ENCODE measurements around the gene SMARCC2.

The SMARCC2 gene

DNA sequence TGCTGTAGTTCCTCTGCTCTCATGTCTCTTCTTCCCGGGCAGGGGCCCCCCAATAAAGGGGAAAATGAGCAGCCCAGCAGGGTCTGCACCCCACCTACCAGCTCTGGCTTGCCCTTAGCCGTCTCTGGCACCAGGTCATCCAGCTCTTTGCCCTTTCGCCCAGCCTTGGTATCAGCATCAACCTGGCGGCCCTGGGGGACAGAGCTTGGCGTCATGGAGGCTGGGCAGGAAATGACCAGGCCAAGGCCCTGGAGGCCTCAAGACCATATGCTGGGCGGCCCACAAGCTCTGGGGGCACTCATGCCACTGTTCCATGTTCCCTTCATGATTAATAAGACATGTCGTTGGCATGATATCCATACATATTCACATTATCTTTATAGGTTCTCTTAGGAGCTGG is 16.4 kb downstream of the SMARCC2 start:
- Histone ChIP-seq H3K36me3 (replicated peaks; ENCODE audit: low read depth, low read length) (peaks cover 47% of the 10 kb centered on the region), H3K79me2 (ENCODE audit: low read length) (no peaks in the 10 kb centered on the region), H2AFZ (ENCODE audit: low read depth, low read length) (no peak overlapping the region), H3K27ac (ENCODE audit: low read length) (no peak overlapping the region), H4K20me1 (ENCODE audit: insufficient read depth, low read length) (no peaks in the 10 kb centered on the region), H3K4me3 (ENCODE audit: low read length) (no peak overlapping the region), H3K4me1 (ENCODE audit: low read length) (no peaks in the 10 kb centered on the region), H3K9ac (ENCODE audit: low read length) (no peak overlapping the region), H3K27me3 (ENCODE audit: low read depth, low read length) (no peaks in the 10 kb centered on the region), H3K9me3 (ENCODE audit: insufficient read depth, low read length) (no peaks in the 10 kb centered on the region), H3K4me2 (ENCODE audit: low read length) (no peak overlapping the region)
- TF ChIP-seq, protein P1, sequence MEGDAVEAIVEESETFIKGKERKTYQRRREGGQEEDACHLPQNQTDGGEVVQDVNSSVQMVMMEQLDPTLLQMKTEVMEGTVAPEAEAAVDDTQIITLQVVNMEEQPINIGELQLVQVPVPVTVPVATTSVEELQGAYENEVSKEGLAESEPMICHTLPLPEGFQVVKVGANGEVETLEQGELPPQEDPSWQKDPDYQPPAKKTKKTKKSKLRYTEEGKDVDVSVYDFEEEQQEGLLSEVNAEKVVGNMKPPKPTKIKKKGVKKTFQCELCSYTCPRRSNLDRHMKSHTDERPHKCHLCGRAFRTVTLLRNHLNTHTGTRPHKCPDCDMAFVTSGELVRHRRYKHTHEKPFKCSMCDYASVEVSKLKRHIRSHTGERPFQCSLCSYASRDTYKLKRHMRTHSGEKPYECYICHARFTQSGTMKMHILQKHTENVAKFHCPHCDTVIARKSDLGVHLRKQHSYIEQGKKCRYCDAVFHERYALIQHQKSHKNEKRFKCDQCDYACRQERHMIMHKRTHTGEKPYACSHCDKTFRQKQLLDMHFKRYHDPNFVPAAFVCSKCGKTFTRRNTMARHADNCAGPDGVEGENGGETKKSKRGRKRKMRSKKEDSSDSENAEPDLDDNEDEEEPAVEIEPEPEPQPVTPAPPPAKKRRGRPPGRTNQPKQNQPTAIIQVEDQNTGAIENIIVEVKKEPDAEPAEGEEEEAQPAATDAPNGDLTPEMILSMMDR (IDR thresholded peaks at IDR 0.05; ENCODE audit: low read depth, low read length): no peak
- TF ChIP-seq EZH2phosphoT487 (IDR thresholded peaks at IDR 0.05; ENCODE audit: low read depth): no peak

DNA sequence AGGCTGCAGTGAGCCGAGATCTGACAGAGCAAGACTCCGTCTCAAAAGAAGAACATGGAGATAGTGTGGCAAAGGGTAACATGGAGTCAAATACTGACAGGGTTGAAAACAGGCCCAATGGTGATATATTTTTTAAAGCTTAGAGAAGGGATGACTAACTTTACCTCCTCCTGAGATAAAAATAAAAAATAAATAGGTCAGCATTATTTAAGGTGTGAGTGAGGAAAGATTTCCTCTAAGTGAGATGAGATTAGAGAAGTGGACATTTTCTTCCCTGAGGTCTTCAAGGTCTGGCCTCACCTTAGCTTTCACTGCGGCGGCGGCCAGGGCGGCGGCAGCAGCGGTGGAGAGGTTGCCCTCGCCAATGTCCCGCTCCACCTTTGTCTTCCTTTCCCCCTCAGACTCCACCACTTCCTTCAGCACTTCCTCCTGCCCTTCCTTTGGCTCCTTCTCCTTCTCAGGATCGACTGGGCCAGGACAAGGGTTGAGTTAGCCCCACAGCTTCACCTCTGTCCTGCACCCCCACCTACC is 20.0 kb downstream of the SMARCC2 start:
- no peaks in the 10 kb centered on the region for H3K27me3 ChIP-seq (ENCODE audit: low read depth, low read length)
- H3K79me2 ChIP-seq (ENCODE audit: low read length): no peaks in the 10 kb centered on the region
- no peak for TF ChIP-seq EZH2phosphoT487 (IDR thresholded peaks at IDR 0.05; ENCODE audit: low read depth)
- TF ChIP-seq, protein P1 (IDR thresholded peaks at IDR 0.05; ENCODE audit: low read depth, low read length): no peak
- H3K27ac ChIP-seq (ENCODE audit: low read length): no peak overlapping the region
- H3K9ac ChIP-seq (ENCODE audit: low read length): no peak overlapping the region
- H4K20me1 ChIP-seq (ENCODE audit: insufficient read depth, low read length): no peaks in the 10 kb centered on the region
- no peak overlapping the region for H2AFZ ChIP-seq (ENCODE audit: low read depth, low read length)
- peaks cover 46% of the 10 kb centered on the region for H3K36me3 ChIP-seq (replicated peaks; ENCODE audit: low read depth, low read length)
- H3K4me2 ChIP-seq (ENCODE audit: low read length): no peak overlapping the region
- no peak overlapping the region for H3K4me3 ChIP-seq (ENCODE audit: low read length)
- no peaks in the 10 kb centered on the region for H3K4me1 ChIP-seq (ENCODE audit: low read length)
- H3K9me3 ChIP-seq (ENCODE audit: insufficient read depth, low read length): no peaks in the 10 kb centered on the region

DNA sequence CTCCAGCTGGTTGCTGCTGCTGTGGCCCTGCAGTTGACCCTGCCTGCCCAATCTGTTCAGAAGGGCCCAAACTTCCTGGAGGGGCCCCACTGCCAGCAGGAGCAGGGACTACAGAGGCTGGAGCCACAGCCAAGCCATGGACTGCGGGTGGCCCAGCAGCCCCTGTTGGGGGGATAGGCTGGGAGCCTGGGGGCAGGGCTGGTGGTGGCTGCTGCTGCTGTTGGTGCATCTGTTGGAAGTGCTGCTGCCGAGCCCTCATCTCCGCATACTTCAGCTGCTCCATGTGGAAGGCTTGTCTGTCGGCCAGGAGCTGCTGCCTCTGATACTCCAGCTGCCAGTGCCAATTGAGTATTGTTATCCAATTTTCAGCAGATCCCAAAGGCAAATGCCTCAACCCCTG is 23.9 kb downstream of the SMARCC2 start:
- H3K36me3 ChIP-seq (replicated peaks; ENCODE audit: low read depth, low read length): peaks cover 58% of the 10 kb centered on the region

DNA sequence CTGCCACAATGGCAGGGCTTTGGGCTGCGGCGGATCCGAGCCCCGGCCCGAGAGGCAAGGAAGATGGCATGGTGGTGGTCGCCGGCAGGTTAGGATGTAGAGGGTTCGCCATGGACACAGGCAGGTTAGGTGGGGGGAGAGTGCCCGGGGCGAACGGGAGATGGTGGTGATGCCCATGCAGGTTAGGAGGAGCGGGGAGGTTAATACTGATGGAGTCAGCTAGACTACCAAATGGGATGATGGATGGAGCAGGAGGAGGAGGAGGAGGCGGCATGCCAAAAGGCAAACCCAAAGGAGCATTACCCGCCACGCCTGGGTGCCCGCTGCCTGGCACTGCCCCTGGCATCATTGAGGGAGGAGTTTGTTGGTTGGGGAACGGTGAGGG is 24.9 kb downstream of the SMARCC2 start:
- no peaks in the 10 kb centered on the region for H3K27me3 ChIP-seq (ENCODE audit: low read depth, low read length)

More for the DNA sequence above, 23.9 kb downstream of the SMARCC2 start:
- Histone ChIP-seq H3K4me3 (ENCODE audit: low read length) (no peak overlapping the region), H2AFZ (ENCODE audit: low read depth, low read length) (no peak overlapping the region), H3K9ac (ENCODE audit: low read length) (no peak overlapping the region), H3K79me2 (ENCODE audit: low read length) (peaks cover 7% of the 10 kb centered on the region), H4K20me1 (ENCODE audit: insufficient read depth, low read length) (peaks cover 10% of the 10 kb centered on the region; the same call in 1 of the 2 replicates), H3K27me3 (ENCODE audit: low read depth, low read length) (no peaks in the 10 kb centered on the region), H3K9me3 (ENCODE audit: insufficient read depth, low read length) (no peaks in the 10 kb centered on the region), H3K4me1 (ENCODE audit: low read length) (peaks cover 4% of the 10 kb centered on the region; the same call in 1 of the 2 replicates), H3K27ac (ENCODE audit: low read length) (no peak overlapping the region), H3K4me2 (ENCODE audit: low read length) (no peak overlapping the region)
- TF ChIP-seq, protein P1 (IDR thresholded peaks at IDR 0.05; ENCODE audit: low read depth, low read length): no peak
- no peak for TF ChIP-seq EZH2phosphoT487 (IDR thresholded peaks at IDR 0.05; ENCODE audit: low read depth)

More for the DNA sequence above, 24.9 kb downstream of the SMARCC2 start:
- Histone ChIP-seq H3K9me3 (ENCODE audit: insufficient read depth, low read length) (no peaks in the 10 kb centered on the region), H3K4me3 (ENCODE audit: low read length) (no peak overlapping the region), H3K9ac (ENCODE audit: low read length) (no peak overlapping the region), H3K27ac (ENCODE audit: low read length) (no peak overlapping the region), H3K79me2 (ENCODE audit: low read length) (peaks cover 17% of the 10 kb centered on the region), H4K20me1 (ENCODE audit: insufficient read depth, low read length) (peaks cover 20% of the 10 kb centered on the region), H2AFZ (ENCODE audit: low read depth, low read length) (no peak overlapping the region), H3K4me1 (ENCODE audit: low read length) (peaks cover 14% of the 10 kb centered on the region), H3K4me2 (ENCODE audit: low read length) (no peak overlapping the region), H3K36me3 (replicated peaks; ENCODE audit: low read depth, low read length) (peaks cover 62% of the 10 kb centered on the region)
- no peak for TF ChIP-seq EZH2phosphoT487 (IDR thresholded peaks at IDR 0.05; ENCODE audit: low read depth)
